ENCODE measurements around the gene GARIN3. TPM values are rescaled to one million over a fixed set of nuclear protein-coding genes. Genes with fewer than 3 reads are reported as not detected.

Gene GARIN3
- total and polyA plus RNA-seq, 2 donors (not counting 1 experiment from before 2014, with no cell fraction given), result not detected

DNA sequence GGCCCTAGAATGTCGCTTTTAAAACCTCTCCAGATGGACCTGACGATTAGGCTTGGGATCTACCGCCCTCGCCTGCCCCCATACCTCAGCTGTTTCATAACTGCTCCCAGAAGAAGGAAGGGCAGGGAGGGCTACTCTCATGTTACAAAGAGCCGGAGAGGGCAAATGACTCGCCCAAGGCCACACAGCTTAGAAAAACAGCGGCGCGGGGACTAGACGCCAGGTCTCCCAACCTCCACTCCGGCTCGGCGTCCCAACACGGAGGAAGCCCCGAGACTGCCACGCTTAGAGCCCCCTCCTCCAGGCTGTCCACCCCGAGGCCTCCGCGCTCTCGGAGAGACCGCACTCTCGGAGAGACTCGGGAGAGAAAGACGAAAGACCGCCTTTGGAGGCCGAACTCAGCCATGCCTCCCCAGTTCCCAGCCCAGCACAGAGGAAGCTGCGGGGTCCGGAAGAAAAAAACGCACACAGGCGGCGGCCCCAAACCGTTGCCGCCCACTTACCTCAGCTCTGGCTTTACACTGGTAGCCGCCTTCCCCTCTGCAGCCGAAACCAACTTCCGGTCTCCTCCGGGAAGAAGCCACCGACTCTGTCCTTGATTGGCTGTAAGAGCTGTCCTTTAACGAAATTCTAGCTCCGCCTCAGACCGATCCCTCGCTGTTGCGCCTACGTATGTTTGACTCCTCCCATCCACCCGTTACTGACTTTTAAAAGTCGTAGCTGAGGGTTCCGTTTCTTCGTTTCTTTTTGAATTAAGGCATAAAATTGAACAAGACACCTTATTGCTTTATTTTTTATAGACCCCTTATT, 23.5 kb downstream of the GARIN3 start, which contains the start of gene MED7:
MED7 (minus strand) TSS at position 549 of the 810 bp plus-strand sequence. CDS start 3,434 bp downstream, outside the sequence.
- Histone ChIP-seq H3K79me2 (ENCODE audit: control insufficient read depth, insufficient read depth, low read length) (peaks cover 26% of the 10 kb centered on the region), H3K4me3 (ENCODE audit: control extremely low read depth in 1 of 5, extremely low read depth in 1 of 5, insufficient read depth in 1 of 5, low read depth in 2 of 5, low read length in 4 of 5) (peak within 1 kb of the TSS; percentile 76 to 99 (median 97)), H3K4me1 (ENCODE audit: control insufficient read depth in 2 of 2, insufficient read depth in 2 of 2, low read length in 2 of 2) (peaks cover 15 to 18% of the 10 kb centered on the region in 2 donors), H2AFZ (ENCODE audit: insufficient read depth, low read depth, low read length, poor library complexity, severe bottlenecking) (peak within 1 kb of the TSS; percentile 91), H3K36me3 (replicated peaks in 1 of 2; ENCODE audit: control extremely low read depth in 1 of 2, control insufficient read depth in 1 of 2, extremely low read depth in 1 of 2, insufficient read depth in 2 of 2, low read length in 1 of 2) (peaks cover 0 to 16% of the 10 kb centered on the region in 2 experiments), H3K27me3 (replicated peaks in 1 of 4; ENCODE audit: control extremely low read depth in 1 of 4, control insufficient read depth in 3 of 4, insufficient read depth in 4 of 4, low read length in 3 of 4) (no peaks in the 10 kb centered on the region), H3K9ac (ENCODE audit: low read length) (peak within 1 kb of the TSS; percentile 98), H3K9me3 (ENCODE audit: control extremely low read depth in 1 of 3, control insufficient read depth in 2 of 3, insufficient read depth in 1 of 3, low read length in 2 of 3) (no peaks in the 10 kb centered on the region), H3K4me2 (replicated peaks; ENCODE audit: low read depth, low read length, poor library complexity, severe bottlenecking) (peak within 1 kb of the TSS; percentile 82), H3K27ac (ENCODE audit: low read length in 2 of 2) (peak within 1 kb of the TSS; percentile 95 to 96), H4K20me1 (ENCODE audit: control insufficient read depth, insufficient read depth, low read length, poor library complexity, severe bottlenecking) (no peaks in the 10 kb centered on the region)
- ChIA-PET CTCF (interaction anchor here (0.9 to 1.6 kb wide), 5 partner anchors 11 to 170 kb away, joined by 3 to 5 read pairs (median 4); partner anchors contain the start of gene HAVCR2), POLR2A (interaction anchor here (0.5 to 2.3 kb wide), 8 partner anchors 41 to 768 kb away, joined by 3 to 13 read pairs (median 4); no protein-coding TSS in a partner anchor)
- TF ChIP-seq EZH2 (IDR thresholded peaks at IDR 0.05; ENCODE audit: borderline replicate concordance, insufficient read depth, low read depth, low read length, poor library complexity, severe bottlenecking), result no peak
- TF ChIP-seq, protein P1, sequence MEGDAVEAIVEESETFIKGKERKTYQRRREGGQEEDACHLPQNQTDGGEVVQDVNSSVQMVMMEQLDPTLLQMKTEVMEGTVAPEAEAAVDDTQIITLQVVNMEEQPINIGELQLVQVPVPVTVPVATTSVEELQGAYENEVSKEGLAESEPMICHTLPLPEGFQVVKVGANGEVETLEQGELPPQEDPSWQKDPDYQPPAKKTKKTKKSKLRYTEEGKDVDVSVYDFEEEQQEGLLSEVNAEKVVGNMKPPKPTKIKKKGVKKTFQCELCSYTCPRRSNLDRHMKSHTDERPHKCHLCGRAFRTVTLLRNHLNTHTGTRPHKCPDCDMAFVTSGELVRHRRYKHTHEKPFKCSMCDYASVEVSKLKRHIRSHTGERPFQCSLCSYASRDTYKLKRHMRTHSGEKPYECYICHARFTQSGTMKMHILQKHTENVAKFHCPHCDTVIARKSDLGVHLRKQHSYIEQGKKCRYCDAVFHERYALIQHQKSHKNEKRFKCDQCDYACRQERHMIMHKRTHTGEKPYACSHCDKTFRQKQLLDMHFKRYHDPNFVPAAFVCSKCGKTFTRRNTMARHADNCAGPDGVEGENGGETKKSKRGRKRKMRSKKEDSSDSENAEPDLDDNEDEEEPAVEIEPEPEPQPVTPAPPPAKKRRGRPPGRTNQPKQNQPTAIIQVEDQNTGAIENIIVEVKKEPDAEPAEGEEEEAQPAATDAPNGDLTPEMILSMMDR (IDR thresholded peaks at IDR 0.05), result no peak
- H3K27ac Mint-ChIP-seq, result peak within 1 kb of the TSS; percentile 99
- intact Hi-C loops (cut with micrococcal nuclease), result loop anchor here (1.0 to 10.0 kb wide), 3 partner anchors 129 to 738 kb away; partner anchors contain the start of gene THG1L
- peak within 1 kb of the TSS; percentile 99 for H3K4me3 Mint-ChIP-seq
- ATAC-seq (ENCODE audit: low read depth), result peak; percentile 96
- peaks cover 28% of the 10 kb centered on the region for H3K4me1 Mint-ChIP-seq
- H3K9me3 Mint-ChIP-seq (ENCODE audit: insufficient read depth), result no peaks in the 10 kb centered on the region
- H3K27me3 Mint-ChIP-seq, result no peaks in the 10 kb centered on the region
- peak; percentile 98 for DNase-seq
- 0% methylated on average over 39 of the region's 48 CpGs for WGBS (ENCODE audit: insufficient coverage)

All from B cell (primary cell).